ENCODE measurements around the gene MYO3B.

- TF ChIP-seq BHLHE40 (IDR thresholded peaks at IDR 0.05; ENCODE audit: borderline replicate concordance), result no peak
- TF ChIP-seq CTBP1 (IDR thresholded peaks at IDR 0.05; ENCODE audit: borderline replicate concordance), result no peak
- TF ChIP-seq FOXK2 (IDR thresholded peaks at IDR 0.05), result no peak
- TF ChIP-seq ELF4 (IDR thresholded peaks at IDR 0.05), result no peak
- TF ChIP-seq LEF1 (IDR thresholded peaks at IDR 0.05; ENCODE audit: borderline replicate concordance), result no peak
- no peak for TF ChIP-seq L3MBTL2 (conservative IDR thresholded peaks at IDR 0.05)
- TF ChIP-seq FOXA1 (IDR thresholded peaks at IDR 0.05), result no peak
- TF ChIP-seq TARDBP (IDR thresholded peaks at IDR 0.05), result no peak
- TF ChIP-seq SP1 (IDR thresholded peaks at IDR 0.05), result no peak
- no peak for TF ChIP-seq NFRKB (IDR thresholded peaks at IDR 0.05)
- TF ChIP-seq ARNT (IDR thresholded peaks at IDR 0.05), result no peak
- TF ChIP-seq ZNF384 (IDR thresholded peaks at IDR 0.05), result no peak
- no peak for TF ChIP-seq FOXM1 (IDR thresholded peaks at IDR 0.05; ENCODE audit: borderline replicate concordance)
Observed at GRCh38 chr2:170238776-170239175, 60.8 kb downstream of the MYO3B start.
